ENCODE results near the gene RBSN. TPM values are rescaled to one million over a fixed set of nuclear protein-coding genes. Genes with fewer than 3 reads are reported as not detected.

RBSN gene
- total and polyA plus RNA-seq, 12 donors, result 5.7 to 33.9 (median 23.9) TPM

DNA sequence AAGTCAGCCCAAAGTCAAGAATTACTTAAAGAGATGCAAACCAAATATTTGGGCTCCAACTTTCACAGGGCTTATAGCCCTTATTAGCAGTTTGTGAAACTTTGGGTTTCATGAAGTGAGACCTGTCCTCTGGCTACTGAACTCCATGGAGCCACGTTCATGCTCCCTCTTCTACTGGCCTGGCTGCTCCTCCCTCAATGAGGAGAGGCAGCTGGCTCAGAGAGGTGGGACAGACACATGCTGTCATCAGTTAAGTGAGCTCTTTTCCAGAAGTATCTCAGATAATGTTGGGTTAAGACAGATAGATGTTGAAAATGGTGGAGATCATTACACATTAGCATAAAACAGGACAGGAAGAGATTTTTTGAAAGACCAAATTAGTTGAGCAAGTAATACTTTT lies 53.3 kb downstream of the RBSN start:
- no peaks in the 10 kb centered on the region for H3K9me3 ChIP-seq (replicated peaks in 1 of 3)
- H3K4me3 ChIP-seq, result no peak overlapping the region
- 81 to 100% (median 88%) methylated on average over 1 of the region's 1 CpG for WGBS, 4 donors
- H3K4me1 ChIP-seq (replicated peaks in 1 of 2), result peaks cover 0 to 7% of the 10 kb centered on the region in 2 donors
- peaks cover 0 to 83% of the 10 kb centered on the region in 2 donors for H3K36me3 ChIP-seq (replicated peaks in 1 of 2)
- H3K27me3 ChIP-seq, result no peaks in the 10 kb centered on the region
- no peak for DNase-seq
- no peak for TF ChIP-seq POLR2A (IDR thresholded peaks at IDR 0.05)
- TF ChIP-seq, protein P1, sequence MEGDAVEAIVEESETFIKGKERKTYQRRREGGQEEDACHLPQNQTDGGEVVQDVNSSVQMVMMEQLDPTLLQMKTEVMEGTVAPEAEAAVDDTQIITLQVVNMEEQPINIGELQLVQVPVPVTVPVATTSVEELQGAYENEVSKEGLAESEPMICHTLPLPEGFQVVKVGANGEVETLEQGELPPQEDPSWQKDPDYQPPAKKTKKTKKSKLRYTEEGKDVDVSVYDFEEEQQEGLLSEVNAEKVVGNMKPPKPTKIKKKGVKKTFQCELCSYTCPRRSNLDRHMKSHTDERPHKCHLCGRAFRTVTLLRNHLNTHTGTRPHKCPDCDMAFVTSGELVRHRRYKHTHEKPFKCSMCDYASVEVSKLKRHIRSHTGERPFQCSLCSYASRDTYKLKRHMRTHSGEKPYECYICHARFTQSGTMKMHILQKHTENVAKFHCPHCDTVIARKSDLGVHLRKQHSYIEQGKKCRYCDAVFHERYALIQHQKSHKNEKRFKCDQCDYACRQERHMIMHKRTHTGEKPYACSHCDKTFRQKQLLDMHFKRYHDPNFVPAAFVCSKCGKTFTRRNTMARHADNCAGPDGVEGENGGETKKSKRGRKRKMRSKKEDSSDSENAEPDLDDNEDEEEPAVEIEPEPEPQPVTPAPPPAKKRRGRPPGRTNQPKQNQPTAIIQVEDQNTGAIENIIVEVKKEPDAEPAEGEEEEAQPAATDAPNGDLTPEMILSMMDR (IDR thresholded peaks at IDR 0.05), result no peak
- intact Hi-C loops (cut with DNase I), result no loop called here
- no peak overlapping the region for H3K27ac ChIP-seq

DNA sequence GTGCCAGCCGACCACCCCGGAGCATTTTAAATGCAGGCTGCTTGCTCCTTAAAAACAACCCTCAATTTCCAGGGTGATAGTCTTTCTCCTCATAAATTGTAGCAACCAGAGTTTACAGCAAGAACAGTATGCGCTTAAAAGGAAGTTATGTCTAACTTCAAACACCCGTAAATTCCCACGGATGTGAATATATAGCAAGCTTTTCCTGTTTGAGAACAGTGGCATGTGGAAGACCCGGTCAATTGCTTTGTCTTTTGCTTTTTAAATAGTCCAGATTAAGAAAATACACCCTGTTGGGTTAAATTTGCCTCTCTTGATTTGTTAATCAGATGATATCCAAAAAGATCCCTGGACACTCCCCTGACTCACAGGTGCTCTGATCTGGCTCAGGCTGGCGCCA lies 54.6 kb downstream of the RBSN start:
- peaks cover 4 to 16% of the 10 kb centered on the region in 2 donors for H3K4me1 ChIP-seq (replicated peaks in 1 of 2)
- no peak for DNase-seq
- intact Hi-C loops (cut with DNase I), result no loop called here
- no peaks in the 10 kb centered on the region for H3K27me3 ChIP-seq
- H3K9me3 ChIP-seq (replicated peaks in 1 of 3), result no peaks in the 10 kb centered on the region
- no peak overlapping the region for H3K27ac ChIP-seq
- WGBS, 4 donors, result 70 to 85% (median 81%) methylated on average over 6 to 7 of the region's 7 CpGs
- H3K4me3 ChIP-seq, result no peak overlapping the region
- TF ChIP-seq, protein P1 (IDR thresholded peaks at IDR 0.05), result no peak
- no peak for TF ChIP-seq POLR2A (IDR thresholded peaks at IDR 0.05)
- H3K36me3 ChIP-seq (replicated peaks in 1 of 2), result peaks cover 0 to 83% of the 10 kb centered on the region in 2 donors

DNA sequence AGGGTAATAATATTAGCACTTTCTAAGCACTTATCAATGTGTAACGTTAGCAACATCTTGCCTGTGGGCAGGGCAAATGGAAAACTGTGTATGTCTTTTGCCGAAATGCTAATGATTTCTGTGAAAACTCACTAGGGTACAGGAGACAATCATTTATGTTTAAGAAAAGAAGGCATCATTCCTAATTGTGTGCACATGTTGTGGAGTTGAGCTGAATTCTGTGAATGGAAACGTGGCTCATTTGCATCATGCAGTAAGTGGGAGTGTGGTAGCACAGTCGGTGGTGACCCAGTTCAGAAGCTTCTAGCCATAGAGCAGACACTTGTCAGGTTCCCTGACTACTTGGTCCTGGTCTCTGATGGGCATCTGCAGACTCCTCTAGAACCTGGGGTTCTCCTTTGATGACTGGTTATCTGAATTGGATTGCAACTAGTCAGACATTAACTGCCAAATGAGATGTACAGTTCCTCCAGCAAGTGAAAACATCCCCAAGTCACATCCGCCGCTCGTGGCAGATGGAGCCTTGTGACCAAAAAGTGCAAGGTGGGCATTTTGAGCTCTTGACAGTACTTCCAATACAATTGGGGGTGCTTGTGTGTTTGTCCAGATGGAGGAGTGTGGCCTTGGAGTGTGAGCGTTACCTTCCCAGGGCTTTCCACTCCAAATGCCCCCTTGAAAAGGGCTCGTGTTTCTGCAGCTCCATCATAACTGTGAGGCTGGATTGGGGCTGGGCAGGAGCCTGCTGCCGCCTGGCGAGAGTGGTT lies 55.4 kb downstream of the RBSN start:
- Histone ChIP-seq H3K27ac (no peak overlapping the region), H3K4me1 (replicated peaks in 1 of 2) (peaks cover 4 to 16% of the 10 kb centered on the region in 2 donors), H3K4me3 (no peak overlapping the region), H3K36me3 (replicated peaks in 1 of 2) (peaks cover 0 to 83% of the 10 kb centered on the region in 2 donors), H3K27me3 (no peaks in the 10 kb centered on the region), H3K9me3 (replicated peaks in 1 of 3) (no peaks in the 10 kb centered on the region)
- TF ChIP-seq, protein P1 (IDR thresholded peaks at IDR 0.05), result no peak
- TF ChIP-seq POLR2A (IDR thresholded peaks at IDR 0.05), result no peak
- intact Hi-C loops (cut with DNase I), result no loop called here
- WGBS, 4 donors, result 86 to 90% (median 88%) methylated on average over 10 to 11 of the region's 11 CpGs
- DNase-seq, result no peak

DNA sequence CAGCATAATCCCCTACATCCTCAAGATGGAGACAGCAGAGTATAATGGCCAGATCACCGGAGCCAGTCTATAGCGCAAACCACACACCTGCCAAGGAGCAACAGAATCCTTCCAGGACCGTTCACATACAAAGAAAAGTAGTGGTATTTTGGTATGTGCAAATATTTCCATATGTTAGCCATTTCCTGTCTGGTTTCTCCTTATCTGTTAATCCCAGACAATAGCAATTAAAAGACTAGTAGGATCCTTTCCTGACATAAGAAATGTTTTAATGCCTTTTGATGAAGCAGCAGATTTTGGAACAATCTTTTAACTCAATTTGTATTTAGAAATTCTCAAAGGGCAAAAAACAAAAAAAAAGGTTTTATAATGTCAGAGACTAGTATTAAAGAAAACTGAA lies 56.0 kb downstream of the RBSN start:
- Histone ChIP-seq H3K4me1 (replicated peaks in 1 of 2) (peaks cover 4 to 16% of the 10 kb centered on the region in 2 donors), H3K4me3 (no peak overlapping the region), H3K36me3 (replicated peaks in 1 of 2) (peaks cover 0 to 84% of the 10 kb centered on the region in 2 donors), H3K9me3 (replicated peaks in 1 of 3) (no peaks in the 10 kb centered on the region), H3K27ac (no peak overlapping the region), H3K27me3 (no peaks in the 10 kb centered on the region)
- intact Hi-C loops (cut with DNase I), result no loop called here
- no peak for DNase-seq
- WGBS, 4 donors, result 74 to 96% (median 85%) methylated on average over 3 of the region's 3 CpGs
- no peak for TF ChIP-seq POLR2A (IDR thresholded peaks at IDR 0.05)
- TF ChIP-seq, protein P1 (IDR thresholded peaks at IDR 0.05), result no peak

All from adrenal gland (tissue), 12 donors.